ENCODE results near the gene DISC1.

The DISC1 gene

GRCh38 chr1:231686384-231686783 lies 59.8 kb downstream of the DISC1 start:
- no peaks in the 10 kb centered on the region for H3K27me3 Mint-ChIP-seq
- no peaks in the 10 kb centered on the region for H3K36me3 Mint-ChIP-seq (ENCODE audit: insufficient read depth)
- no peak for ATAC-seq (replicated peaks; ENCODE audit: extremely low read depth, poor library complexity, severe bottlenecking)
- no peak overlapping the region for H3K4me3 Mint-ChIP-seq
- no peak for DNase-seq (ENCODE audit: low spot score in 2 of 2)
- no peak overlapping the region for H3K27ac Mint-ChIP-seq (ENCODE audit: low read depth)
- H3K4me1 Mint-ChIP-seq = no peaks in the 10 kb centered on the region
- H3K9me3 Mint-ChIP-seq = peaks cover 7% of the 10 kb centered on the region

- Mint-ChIP-seq H3K4me1 (no peaks in the 10 kb centered on the region), H3K27ac (ENCODE audit: low read depth) (no peak overlapping the region)
Observed at GRCh38 chr1:231688989-231689388, 62.4 kb downstream of the DISC1 start.

GRCh38 chr1:231690059-231690458 lies 63.5 kb downstream of the DISC1 start:
- ATAC-seq (replicated peaks; ENCODE audit: extremely low read depth, poor library complexity, severe bottlenecking) = no peak
- DNase-seq (ENCODE audit: low spot score in 2 of 2) = no peak
- H3K4me3 Mint-ChIP-seq = no peak overlapping the region

More at GRCh38 chr1:231688989-231689388, 62.4 kb downstream of the DISC1 start:
- Mint-ChIP-seq H3K4me3 (no peak overlapping the region), H3K27me3 (no peaks in the 10 kb centered on the region), H3K9me3 (peaks cover 7% of the 10 kb centered on the region), H3K36me3 (ENCODE audit: insufficient read depth) (peaks cover 3% of the 10 kb centered on the region)
- ATAC-seq (replicated peaks; ENCODE audit: extremely low read depth, poor library complexity, severe bottlenecking) (no peak), DNase-seq (ENCODE audit: low spot score in 2 of 2) (no peak)

GRCh38 chr1:231691618-231692259 lies 65.1 kb downstream of the DISC1 start:
- Mint-ChIP-seq H3K27ac (ENCODE audit: low read depth) (no peak overlapping the region), H3K36me3 (ENCODE audit: insufficient read depth) (peaks cover 3% of the 10 kb centered on the region), H3K4me1 (no peaks in the 10 kb centered on the region)

More at GRCh38 chr1:231690059-231690458, 63.5 kb downstream of the DISC1 start:
- no peaks in the 10 kb centered on the region for H3K27me3 Mint-ChIP-seq
- no peaks in the 10 kb centered on the region for H3K4me1 Mint-ChIP-seq
- H3K27ac Mint-ChIP-seq (ENCODE audit: low read depth) = no peak overlapping the region
- H3K36me3 Mint-ChIP-seq (ENCODE audit: insufficient read depth) = peaks cover 3% of the 10 kb centered on the region
- peaks cover 7% of the 10 kb centered on the region for H3K9me3 Mint-ChIP-seq

GRCh38 chr1:231693361-231694074 lies 66.9 kb downstream of the DISC1 start:
- no peaks in the 10 kb centered on the region for H3K4me1 Mint-ChIP-seq

More at GRCh38 chr1:231691618-231692259, 65.1 kb downstream of the DISC1 start:
- no peaks in the 10 kb centered on the region for H3K27me3 Mint-ChIP-seq
- DNase-seq (ENCODE audit: low spot score in 2 of 2) = no peak
- ATAC-seq (replicated peaks; ENCODE audit: extremely low read depth, poor library complexity, severe bottlenecking) = no peak
- H3K9me3 Mint-ChIP-seq = peaks cover 5% of the 10 kb centered on the region
- no peak overlapping the region for H3K4me3 Mint-ChIP-seq

GRCh38 chr1:231694075-231694431 lies 67.5 kb downstream of the DISC1 start:
- Mint-ChIP-seq H3K4me3 (no peak overlapping the region), H3K4me1 (no peaks in the 10 kb centered on the region), H3K36me3 (ENCODE audit: insufficient read depth) (peaks cover 3% of the 10 kb centered on the region), H3K27me3 (no peaks in the 10 kb centered on the region), H3K27ac (ENCODE audit: low read depth) (no peak overlapping the region), H3K9me3 (no peaks in the 10 kb centered on the region)
- ATAC-seq (replicated peaks; ENCODE audit: extremely low read depth, poor library complexity, severe bottlenecking) (no peak), DNase-seq (ENCODE audit: low spot score in 2 of 2) (no peak)

More at GRCh38 chr1:231693361-231694074, 66.9 kb downstream of the DISC1 start:
- H3K36me3 Mint-ChIP-seq (ENCODE audit: insufficient read depth) = peaks cover 3% of the 10 kb centered on the region
- ATAC-seq (replicated peaks; ENCODE audit: extremely low read depth, poor library complexity, severe bottlenecking) (no peak), DNase-seq (ENCODE audit: low spot score in 2 of 2) (no peak)
- no peaks in the 10 kb centered on the region for H3K9me3 Mint-ChIP-seq
- no peak overlapping the region for H3K27ac Mint-ChIP-seq (ENCODE audit: low read depth)
- H3K4me3 Mint-ChIP-seq = no peak overlapping the region
- no peaks in the 10 kb centered on the region for H3K27me3 Mint-ChIP-seq

- Mint-ChIP-seq H3K4me1 (peaks cover 4% of the 10 kb centered on the region), H3K27me3 (no peaks in the 10 kb centered on the region), H3K27ac (ENCODE audit: low read depth) (no peak overlapping the region), H3K36me3 (ENCODE audit: insufficient read depth) (peaks cover 3% of the 10 kb centered on the region), H3K4me3 (no peak overlapping the region), H3K9me3 (no peaks in the 10 kb centered on the region)
- DNase-seq (ENCODE audit: low spot score in 2 of 2) = no peak
- ATAC-seq (replicated peaks; ENCODE audit: extremely low read depth, poor library complexity, severe bottlenecking) = no peak
Observed at GRCh38 chr1:231694465-231695077, 68.0 kb downstream of the DISC1 start.

- DNase-seq (ENCODE audit: low spot score in 2 of 2) (no peak), ATAC-seq (replicated peaks; ENCODE audit: extremely low read depth, poor library complexity, severe bottlenecking) (no peak)
- H3K4me3 Mint-ChIP-seq = no peak overlapping the region
- no peaks in the 10 kb centered on the region for H3K9me3 Mint-ChIP-seq
- no peak overlapping the region for H3K27ac Mint-ChIP-seq (ENCODE audit: low read depth)
- H3K36me3 Mint-ChIP-seq (ENCODE audit: insufficient read depth) = peaks cover 5% of the 10 kb centered on the region
- H3K4me1 Mint-ChIP-seq = peaks cover 10% of the 10 kb centered on the region
- no peaks in the 10 kb centered on the region for H3K27me3 Mint-ChIP-seq
Observed at GRCh38 chr1:231695439-231696255, 69.1 kb downstream of the DISC1 start.

- DNase-seq (ENCODE audit: low spot score in 2 of 2) (no peak), ATAC-seq (replicated peaks; ENCODE audit: extremely low read depth, poor library complexity, severe bottlenecking) (no peak)
- H3K36me3 Mint-ChIP-seq (ENCODE audit: insufficient read depth) = peaks cover 3% of the 10 kb centered on the region
- H3K4me1 Mint-ChIP-seq = peaks cover 10% of the 10 kb centered on the region
- no peak overlapping the region for H3K4me3 Mint-ChIP-seq
- H3K27ac Mint-ChIP-seq (ENCODE audit: low read depth) = no peak overlapping the region
- no peaks in the 10 kb centered on the region for H3K9me3 Mint-ChIP-seq
- peaks cover 8% of the 10 kb centered on the region for H3K27me3 Mint-ChIP-seq
Observed at GRCh38 chr1:231699784-231700183, 73.2 kb downstream of the DISC1 start.

GRCh38 chr1:231701306-231701705 lies 74.7 kb downstream of the DISC1 start:
- peaks cover 3% of the 10 kb centered on the region for H3K36me3 Mint-ChIP-seq (ENCODE audit: insufficient read depth)
- no peaks in the 10 kb centered on the region for H3K9me3 Mint-ChIP-seq
- H3K27me3 Mint-ChIP-seq = peaks cover 8% of the 10 kb centered on the region
- no peak overlapping the region for H3K4me3 Mint-ChIP-seq
- peaks cover 10% of the 10 kb centered on the region for H3K4me1 Mint-ChIP-seq
- DNase-seq (ENCODE audit: low spot score in 2 of 2) (no peak), ATAC-seq (replicated peaks; ENCODE audit: extremely low read depth, poor library complexity, severe bottlenecking) (no peak)
- no peak overlapping the region for H3K27ac Mint-ChIP-seq (ENCODE audit: low read depth)

GRCh38 chr1:231702331-231702730 lies 75.7 kb downstream of the DISC1 start:
- H3K27ac Mint-ChIP-seq (ENCODE audit: low read depth) = no peak overlapping the region
- no peak overlapping the region for H3K4me3 Mint-ChIP-seq
- peaks cover 3% of the 10 kb centered on the region for H3K36me3 Mint-ChIP-seq (ENCODE audit: insufficient read depth)
- no peak for DNase-seq (ENCODE audit: low spot score in 2 of 2)
- no peak for ATAC-seq (replicated peaks; ENCODE audit: extremely low read depth, poor library complexity, severe bottlenecking)
- H3K9me3 Mint-ChIP-seq = no peaks in the 10 kb centered on the region
- peaks cover 8% of the 10 kb centered on the region for H3K27me3 Mint-ChIP-seq
- peaks cover 10% of the 10 kb centered on the region for H3K4me1 Mint-ChIP-seq

GRCh38 chr1:231702804-231703203 lies 76.2 kb downstream of the DISC1 start:
- H3K4me3 Mint-ChIP-seq = no peak overlapping the region
- no peak for ATAC-seq (replicated peaks; ENCODE audit: extremely low read depth, poor library complexity, severe bottlenecking)
- H3K36me3 Mint-ChIP-seq (ENCODE audit: insufficient read depth) = peaks cover 3% of the 10 kb centered on the region
- no peaks in the 10 kb centered on the region for H3K9me3 Mint-ChIP-seq
- H3K4me1 Mint-ChIP-seq = peaks cover 10% of the 10 kb centered on the region
- H3K27me3 Mint-ChIP-seq = peaks cover 8% of the 10 kb centered on the region
- no peak for DNase-seq (ENCODE audit: low spot score in 2 of 2)
- H3K27ac Mint-ChIP-seq (ENCODE audit: low read depth) = no peak overlapping the region

Data from central memory CD8-positive, alpha-beta T cell (primary cell).